ENCODE measurements around the gene WSCD2.

WSCD2 gene

DNA sequence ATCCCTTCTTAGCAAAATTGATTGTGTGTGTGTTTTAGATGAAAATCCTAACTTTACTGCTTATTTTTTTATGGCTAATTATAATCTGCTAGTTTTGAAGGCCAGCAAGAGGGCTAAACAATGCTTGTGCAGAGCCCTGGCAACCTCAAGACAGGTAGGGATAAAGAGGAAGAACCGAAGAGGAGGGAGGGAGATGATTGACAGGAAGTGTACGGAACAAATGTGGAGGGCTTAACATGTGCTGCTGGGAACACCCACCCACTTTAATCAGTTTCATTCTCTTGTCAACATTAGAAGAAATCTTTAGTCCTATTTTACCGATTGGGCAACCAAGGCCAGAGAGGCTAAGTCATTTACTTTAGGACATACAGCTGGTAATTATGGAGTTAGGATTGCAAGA is 1.4 kb upstream of the WSCD2 start:
- DNase-seq (ENCODE audit: low read depth) = no peak

DNA sequence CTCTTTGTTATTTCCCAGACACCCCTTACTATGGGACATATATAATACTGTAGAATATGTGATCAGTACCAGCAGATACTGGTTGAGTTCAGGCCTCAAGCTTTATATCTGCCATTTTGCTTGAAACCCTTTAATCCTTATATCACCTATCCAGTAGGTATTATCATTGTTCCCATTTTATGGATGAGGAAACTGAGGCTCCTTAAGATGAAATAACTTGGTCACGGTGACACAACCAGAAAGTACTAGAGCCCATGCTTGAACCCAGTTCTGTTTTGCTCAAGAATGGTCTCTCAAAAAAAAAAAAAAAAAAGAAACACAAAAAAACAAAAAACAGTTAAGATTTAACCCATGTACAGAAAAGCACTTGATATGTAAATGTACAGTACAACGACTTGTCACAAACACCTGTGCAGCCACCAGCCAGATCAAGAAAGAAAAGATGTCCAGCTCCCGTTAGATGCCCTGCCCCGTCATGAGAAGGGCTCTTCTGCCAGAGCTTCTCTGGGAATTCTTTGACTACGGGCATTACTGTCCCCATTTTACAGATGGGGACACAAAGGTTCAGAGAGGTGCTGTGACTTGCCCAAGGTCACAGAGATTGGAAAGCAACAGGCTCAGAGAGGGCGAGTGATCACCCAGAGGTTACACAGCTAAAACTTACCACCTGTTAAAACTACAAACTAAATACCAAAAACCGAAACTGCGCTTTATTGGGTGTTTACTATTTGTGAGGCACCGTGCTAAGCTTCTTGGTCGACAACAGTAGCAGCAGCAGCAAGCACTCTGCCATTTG is 669 bp upstream of the WSCD2 start:
- DNase-seq (ENCODE audit: low read depth) = no peak

DNA sequence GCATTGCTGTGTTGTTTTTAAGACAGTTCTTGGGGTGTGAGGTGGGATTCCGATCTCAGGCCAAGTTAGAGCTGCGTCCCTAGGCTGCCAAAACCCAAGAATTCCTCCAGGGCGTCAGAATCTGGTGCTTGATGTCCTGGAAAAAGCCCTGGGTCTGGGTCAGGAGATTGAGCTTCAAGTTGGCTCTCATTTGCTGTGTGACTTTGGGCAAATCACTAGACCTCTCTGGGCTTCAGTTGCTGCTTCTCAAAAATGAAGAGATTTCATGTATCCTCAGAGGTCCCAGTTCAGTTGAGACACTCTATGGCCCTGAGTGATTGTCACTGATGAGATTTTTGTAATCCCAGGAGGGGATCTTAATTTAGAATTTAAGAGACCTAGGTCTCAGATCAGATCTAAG is 1.9 kb downstream of the WSCD2 start:
- DNase-seq (ENCODE audit: low read depth) = no peak

DNA sequence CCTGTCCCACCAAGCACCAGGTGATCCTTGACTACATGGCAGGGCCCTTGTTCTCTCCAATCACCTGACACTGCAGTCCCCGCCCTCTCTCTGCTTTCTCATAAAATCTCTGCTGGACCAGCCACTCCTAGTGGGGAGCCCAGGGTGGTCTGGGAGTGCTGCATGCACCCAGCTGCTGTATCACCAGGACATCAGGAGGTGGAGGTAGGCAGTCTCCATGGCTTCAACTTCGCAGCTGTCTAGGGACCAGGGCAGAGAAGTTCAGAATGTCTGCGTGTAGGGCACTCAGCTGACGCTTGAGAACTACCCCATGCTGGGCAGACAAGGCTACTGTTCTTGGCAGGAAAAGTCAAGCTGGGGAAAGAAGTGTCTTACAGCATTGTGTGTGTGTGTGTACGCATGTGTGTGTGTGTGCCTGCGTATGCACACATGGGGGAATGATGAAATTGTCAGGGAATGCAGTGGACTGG is 2.6 kb downstream of the WSCD2 start:
- DNase-seq (ENCODE audit: low read depth) = no peak

DNA sequence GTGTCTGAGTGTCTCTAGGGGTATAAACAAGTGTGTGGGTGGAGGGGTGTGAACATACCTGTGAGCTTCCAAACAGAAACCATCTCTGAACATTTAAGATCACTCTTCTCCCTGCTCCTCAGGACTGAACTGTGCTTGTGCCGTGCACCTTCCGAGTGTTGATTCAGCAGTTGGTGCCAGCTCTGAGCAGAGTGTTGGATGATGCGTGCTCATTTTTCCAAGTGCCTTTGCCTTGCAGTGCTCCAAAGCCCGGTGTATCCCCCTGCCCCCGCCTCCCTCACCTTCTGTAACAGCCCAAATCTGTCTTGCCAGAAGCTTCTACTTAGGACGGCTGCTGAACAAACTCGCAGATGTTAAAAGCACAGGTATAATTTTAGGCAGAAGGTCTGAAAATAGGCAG is 4.4 kb downstream of the WSCD2 start:
- no peak for DNase-seq (ENCODE audit: low read depth)

DNA sequence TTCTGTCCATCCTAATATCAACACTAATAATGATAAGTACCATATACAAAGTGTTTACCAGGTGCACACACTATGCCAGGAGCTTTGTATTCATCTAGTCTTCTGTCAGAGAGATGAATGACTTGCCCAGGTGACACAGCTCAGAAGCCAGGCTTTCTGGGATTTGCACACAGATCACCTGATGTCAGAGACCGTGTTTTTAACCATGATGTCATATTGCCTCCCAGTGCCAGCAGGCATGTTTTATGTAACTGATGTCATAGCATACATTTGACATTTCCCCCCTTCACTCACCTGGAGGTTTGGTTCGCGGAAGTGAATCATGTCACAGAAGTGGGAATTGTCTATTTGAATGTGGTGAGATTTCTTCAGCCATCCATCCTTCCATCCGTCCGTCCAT is 5.7 kb downstream of the WSCD2 start:
- no peak for DNase-seq (ENCODE audit: low read depth)

DNA sequence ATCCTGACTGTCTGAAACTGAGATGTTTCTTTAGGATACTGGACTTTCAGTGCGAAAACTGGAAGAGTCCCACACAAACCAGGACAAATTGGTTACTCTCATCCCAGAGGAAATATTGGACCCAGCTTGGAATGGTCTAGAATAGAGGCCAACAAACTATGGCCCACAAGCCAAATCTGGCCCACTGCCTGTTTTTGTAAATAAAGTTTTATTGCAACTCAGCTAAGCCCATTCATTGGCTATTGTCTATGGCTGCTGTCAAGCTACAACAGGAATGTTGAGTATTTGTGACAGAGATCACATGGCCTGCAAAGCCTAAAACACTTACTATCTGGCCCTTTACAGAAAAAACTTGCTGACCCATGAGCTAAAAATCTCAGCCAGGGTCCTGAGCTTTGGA is 6.5 kb downstream of the WSCD2 start:
- DNase-seq (ENCODE audit: low read depth) = no peak

DNA sequence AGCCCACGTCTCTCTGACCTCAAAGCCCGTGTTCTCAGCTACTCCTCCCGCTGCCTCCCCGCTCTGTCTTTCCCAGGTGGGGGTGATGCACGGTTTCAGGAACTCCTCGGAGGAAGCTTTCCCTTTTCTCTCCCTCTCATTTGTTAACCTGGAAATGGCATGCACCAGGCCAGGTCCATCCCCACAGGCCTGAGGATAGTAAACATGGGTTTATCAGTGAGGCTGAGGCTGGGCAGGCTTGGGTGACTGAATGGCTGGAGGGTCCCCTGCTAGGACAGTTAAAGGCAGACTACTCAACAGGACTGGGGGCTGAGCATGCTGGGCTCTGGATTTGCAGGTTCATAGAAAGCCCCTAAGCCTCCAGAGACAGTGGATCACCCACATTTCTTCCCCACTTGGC is 7.6 kb downstream of the WSCD2 start:
- DNase-seq (ENCODE audit: low read depth) = no peak

DNA sequence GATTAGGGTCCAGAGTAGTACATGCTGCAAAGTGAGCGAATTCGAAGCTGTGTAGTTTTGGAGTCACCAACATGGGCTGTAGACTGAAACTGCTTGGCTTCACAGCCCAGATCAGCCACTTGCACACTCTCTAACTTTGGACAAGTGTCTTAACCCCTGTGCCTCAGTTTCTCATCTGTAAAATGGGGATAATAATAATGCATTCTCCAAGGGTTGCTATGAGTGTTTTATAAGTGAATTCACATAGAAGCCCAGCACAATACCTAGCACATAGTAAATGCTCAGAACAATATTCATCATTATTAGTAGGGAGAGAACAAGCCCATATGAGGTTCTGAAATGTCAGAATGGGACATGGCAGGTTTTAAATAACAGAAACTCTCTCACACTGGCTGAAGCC is 10.4 kb downstream of the WSCD2 start:
- DNase-seq (ENCODE audit: low read depth) = no peak

DNA sequence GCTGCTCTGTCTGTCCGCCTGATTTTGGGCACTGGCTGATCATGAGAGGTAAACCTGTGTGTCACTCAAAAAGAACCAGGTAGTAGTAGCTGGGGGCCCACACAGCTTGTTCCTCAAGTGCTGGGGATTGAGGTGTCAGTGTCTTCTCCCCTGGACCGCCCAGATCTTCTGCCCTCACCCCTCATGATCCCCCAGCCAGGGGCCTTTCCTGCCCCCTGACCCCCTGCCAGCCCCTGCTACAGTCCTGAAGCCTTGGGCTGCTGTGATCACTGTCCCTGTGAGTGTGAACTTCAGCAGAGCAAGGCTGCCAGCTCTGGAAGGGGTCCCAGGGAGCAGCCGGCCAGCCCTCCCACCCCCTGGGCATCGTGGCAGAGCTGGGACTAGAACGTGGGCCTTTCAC is 11.4 kb downstream of the WSCD2 start:
- DNase-seq (ENCODE audit: low read depth) = no peak

DNA sequence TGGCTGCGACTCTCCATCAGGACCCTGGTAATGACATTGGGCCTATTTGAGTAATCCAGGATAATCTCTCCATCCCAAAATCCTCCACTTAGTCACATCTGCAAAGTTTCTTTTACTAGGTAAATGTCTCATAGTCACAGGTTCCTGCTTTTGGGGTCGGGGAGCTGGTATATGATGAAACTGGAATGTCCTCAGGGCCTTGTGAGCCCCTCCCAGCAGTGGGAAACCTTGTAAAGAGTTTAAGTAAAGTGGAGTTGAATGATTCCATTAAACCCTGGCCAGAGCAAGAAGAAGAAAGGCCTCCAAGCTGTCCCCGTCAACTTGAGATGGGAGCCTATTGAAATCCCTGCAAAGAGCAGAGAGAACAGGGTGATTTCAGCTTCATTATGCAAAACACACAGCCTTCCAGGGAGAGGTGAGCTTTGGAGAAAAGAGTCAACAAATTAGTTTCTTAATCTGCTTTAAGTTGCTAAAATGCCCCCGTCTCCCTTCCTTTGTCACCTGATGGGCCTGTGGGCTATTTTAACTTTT is 12.6 kb downstream of the WSCD2 start:
- no peak for DNase-seq (ENCODE audit: low read depth)

DNA sequence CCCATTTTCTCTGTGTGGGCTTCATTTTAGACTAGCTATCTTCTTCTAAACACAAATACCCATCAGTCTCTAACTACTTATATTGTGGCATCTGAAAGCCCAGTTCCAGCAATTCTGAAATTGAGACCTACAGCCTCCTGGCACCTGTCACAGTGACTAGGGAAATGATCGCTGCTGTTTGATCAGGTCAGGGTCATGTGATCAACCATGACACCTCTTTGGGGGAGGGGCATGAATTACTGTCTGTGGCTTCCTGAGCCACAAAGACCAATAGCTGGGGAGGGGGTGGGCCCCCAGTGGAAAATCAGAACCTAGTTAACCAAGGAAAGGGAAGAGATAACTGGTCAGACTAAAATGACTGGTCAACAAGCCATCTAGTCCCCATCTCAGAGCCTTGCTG is 14.1 kb downstream of the WSCD2 start:
- DNase-seq (ENCODE audit: low read depth) = no peak

DNA sequence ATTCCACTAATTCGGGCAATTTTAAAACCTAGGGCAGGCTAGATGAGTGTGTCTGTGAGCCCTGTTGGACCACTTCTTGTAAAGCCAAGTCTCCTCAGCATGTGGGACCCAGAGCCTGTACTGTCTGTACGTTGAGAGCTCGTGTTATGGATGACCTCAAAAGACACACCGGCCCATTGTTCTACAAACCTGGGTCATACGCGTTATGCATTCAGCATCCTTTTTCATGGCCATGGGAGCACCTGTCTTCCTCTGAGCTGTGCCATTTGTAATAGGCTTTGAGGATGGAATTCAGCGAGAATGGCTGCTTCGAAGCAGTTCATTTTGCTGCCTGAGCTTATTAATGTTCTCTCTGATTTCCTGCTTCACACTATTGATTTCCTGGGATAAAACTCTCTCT is 15.0 kb downstream of the WSCD2 start:
- DNase-seq (ENCODE audit: low read depth) = no peak

DNA sequence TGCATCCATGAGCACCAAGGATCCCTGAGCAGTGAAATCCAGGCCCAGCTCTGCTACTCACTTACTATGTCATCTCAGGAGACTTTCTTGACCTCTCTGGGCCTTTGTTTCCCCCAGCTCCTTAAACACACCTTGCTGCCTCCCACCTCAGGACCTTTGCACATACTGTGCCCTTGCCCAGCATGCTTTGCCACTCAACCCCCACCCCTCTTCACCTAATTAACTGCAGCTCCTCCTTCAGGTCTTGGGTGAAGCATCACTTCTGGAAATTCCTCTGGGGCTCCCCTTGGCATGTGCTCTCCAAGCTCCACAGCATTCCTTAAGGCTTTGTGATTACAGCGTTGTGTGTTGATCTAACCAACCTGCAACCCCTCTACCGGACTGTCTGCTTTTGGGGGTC is 15.9 kb downstream of the WSCD2 start:
- no peak for DNase-seq (ENCODE audit: low read depth)

DNA sequence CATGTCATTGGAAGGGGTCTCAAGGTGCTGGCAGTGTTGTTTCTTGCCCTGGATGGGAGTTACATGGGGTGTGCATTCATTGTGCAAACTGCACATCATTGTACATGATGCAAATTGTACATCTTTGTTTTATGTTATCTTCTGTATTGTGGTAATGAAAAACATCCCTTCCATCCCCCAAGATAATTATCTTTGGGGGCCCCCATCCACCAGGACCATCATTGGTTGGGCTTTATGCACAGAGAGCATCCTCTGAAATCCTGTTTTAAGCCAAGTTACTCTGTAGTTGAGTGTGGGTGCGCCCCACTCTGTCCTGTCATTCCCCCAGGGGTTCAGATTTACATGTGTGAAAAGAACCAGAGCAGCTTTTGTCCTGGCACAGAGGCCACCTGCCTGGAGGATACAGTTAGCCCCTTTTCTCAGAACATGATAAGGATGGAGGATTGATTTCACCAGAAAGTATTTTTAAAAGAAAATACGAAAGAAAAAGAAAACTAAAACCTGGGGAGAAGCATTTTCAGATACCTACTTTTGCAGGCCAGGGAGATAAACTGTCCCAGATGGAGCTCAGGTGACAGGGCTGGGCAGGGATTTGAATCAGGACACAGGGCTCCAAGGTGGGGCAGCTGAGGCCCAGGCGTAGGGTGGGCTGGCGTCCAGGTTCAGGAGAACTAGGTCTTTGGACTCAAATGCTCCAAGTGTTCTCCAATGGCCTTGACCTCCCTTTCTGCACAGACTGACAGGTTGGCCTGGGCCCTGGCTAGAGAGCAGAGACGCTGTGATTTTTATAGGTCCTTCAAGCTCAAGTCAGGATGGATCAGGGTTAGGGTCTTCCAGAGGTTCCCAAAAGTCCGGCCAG is 17.2 kb downstream of the WSCD2 start:
- no peak for DNase-seq (ENCODE audit: low read depth)

DNA sequence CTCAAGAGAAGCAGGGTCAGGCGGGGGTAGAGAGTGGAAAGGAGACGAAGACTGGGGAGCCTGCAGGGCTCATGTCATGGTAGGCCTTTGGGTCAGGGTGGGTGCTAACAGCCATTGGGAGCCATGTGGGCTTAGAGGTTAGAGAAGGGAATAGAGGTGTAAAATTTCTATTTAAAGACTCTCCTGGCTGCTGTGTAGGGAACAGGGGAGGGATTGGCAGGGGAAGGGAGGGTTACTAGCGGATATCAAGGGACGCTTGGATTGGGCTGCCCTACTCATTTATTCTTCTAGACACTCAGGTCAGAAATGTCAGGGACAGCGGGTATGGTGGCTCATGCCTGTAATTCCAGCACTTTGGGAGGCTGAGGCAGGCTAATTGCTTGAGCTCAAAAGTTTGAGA is 18.2 kb downstream of the WSCD2 start:
- DNase-seq (ENCODE audit: low read depth) = no peak

DNA sequence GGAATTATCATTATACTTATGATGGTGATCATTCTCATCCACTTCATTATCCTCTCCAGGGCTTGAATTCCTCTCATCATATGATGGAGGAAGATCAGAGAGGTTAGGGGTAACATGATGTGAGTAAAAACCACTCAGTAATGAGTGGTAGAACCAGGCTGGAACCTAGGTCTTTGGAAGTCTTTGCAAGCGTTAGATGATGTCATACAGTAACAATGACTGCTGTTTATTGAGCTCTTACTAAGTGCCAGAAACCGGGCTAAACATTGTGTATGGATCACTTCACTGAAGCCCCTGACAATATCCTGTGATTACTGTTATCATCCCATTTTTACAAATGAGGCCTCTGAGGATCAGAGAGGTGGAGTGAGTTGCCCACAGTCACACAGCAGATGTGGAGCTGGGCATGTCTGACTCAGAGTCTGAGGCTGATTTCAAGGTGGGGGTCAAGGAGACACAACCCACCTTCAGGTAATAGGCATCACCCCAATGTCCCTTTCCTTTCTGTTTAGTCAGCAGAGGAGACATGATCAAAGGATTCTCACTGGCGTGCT is 19.5 kb downstream of the WSCD2 start:
- DNase-seq (ENCODE audit: low read depth) = no peak

DNA sequence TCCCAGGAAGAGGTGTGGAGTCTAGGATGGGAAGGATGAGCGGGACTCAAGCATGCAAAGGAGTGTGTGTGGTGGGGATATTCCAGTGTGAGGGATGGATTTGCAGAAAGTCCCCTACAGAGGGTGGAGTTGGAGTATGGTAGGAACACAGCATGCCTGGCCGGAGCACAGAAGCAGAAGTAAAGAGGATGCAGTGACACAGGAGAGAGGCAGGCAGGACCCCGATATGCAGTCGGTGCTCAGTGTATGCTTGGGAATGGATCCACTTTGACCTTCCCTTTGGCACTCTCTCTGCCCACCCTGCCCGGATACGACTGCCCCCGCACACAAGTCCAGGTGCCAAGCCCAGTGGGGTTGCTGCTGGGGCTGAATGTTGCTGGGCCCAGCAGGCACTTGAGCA is 21.3 kb downstream of the WSCD2 start:
- no peak for DNase-seq (ENCODE audit: low read depth)

DNA sequence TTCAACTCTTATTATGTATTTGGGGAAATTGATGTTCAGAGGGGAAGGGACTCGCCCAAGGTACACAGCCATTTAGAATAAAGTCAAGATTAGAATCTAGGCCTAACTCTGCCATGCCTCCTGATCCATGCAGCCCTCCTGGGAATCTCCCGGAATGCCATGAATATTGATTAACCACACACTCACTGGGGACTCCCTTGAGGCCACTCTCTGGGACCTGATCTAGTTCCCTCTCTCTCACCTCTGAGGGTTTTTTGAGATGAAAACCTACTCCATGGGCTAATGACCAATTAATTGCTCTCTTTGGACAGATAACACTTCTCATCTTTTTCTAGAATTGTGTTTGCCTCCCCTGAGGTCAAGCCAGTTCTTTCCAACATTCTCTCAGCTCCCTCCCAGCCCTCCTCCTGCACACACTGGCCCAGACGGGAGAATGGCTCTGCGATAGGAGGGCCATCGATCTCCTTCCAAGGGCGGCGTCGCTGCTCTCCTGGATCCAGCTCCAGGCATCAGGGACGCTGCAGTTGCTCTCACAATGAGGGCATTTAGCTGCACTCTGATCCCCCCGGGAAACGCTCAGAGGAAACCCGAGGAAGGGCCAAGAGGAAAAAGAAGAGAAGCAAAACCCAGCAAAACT is 22.6 kb downstream of the WSCD2 start:
- DNase-seq (ENCODE audit: low read depth) = no peak

DNA sequence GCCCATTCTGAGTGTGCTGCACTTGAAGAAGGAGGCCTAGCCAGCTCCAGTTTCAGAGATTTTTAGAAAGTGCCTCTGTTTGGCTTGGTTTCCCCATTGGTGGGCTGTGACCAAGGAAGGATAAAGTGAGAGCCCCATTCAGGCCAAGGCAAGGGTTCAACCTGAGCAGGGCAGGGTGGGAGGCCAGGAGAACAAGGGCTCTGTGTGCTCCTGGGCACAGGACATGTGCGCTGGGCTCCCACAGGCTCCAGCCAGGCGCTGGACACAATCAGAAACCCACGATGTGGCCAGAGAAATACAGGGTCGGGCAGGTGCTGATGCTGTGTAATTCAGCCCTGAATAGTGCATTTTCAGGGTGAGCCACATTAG is 23.1 kb downstream of the WSCD2 start:
- no peak for DNase-seq (ENCODE audit: low read depth)

DNA sequence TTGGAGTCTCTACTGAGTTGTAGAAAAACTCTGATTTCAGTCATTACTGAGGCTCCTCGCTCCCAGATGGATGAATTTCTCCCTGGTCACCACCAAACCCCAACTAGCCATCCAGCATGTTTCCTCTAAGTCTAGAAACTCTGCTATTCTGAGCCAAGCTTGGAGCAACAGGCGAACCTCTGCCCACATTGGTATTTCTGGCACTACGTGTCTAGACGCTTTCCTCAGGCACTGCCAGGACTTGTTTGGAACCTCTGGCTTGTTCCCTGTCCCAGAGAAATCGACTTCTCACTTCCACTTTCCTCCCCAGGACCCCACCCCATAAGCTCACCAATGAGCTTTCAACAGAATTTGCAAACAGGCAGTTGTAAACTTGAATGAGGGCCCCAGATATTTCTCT is 27.6 kb downstream of the WSCD2 start:
- no peak for DNase-seq (ENCODE audit: low read depth)

DNA sequence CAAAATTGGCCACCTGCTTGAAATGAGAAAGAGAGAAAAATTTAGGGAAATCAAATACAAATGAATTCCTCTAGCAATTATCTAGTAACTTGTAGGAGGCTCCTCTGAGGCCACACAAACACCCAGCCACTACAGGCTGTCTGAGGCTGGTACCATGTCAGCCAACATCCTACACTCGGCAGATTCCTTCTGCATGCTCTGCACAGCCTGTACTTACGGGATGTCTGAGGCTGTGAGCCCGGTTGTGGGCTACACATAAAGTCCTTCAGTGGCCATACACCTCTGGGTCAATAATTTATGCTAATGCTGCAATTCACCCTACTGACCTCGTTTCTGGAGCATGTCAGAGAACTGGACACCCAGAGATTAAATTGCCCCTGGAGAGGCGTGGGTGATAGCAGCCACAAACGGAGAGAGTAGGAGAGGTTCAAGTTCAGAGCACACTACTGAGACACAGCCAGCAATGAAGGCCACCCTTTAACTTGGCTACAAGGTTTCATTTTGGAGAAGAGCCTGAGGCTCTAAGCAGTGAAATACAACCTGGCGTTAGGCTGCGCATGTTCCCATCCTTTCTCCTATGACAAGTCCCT is 28.9 kb downstream of the WSCD2 start:
- no peak for DNase-seq (ENCODE audit: low read depth)
